HCT116 (cell line): ENCODE results near the gene SERGEF.

ENCODE experiments used
- CBX3 ChIP-seq: IDR thresholded peaks from 2 replicates; pipeline ENCODE4 v1.6.1; 2012; ENCODE audit warnings: low read depth
- ELF1 ChIP-seq: IDR thresholded peaks from 2 replicates; pipeline ENCODE4 v1.6.1; 2012; ENCODE audit warnings: low read depth, borderline replicate concordance
- EZH2 ChIP-seq: fragments of 200-600 bp; sonication (generic); IDR thresholded peaks from 2 replicates; pipeline ENCODE4 v1.6.1; 2017; ENCODE audit warnings: antibody characterized with exemption, mixed run types
- EZH2phosphoT487 ChIP-seq: fragments of 200-600 bp; IDR thresholded peaks from 2 replicates; pipeline ENCODE4 v1.6.1; 2018; ENCODE audit warnings: antibody characterized with exemption, borderline replicate concordance
- POLR2A ChIP-seq: IDR thresholded peaks from 2 replicates; pipeline ENCODE4 v1.7.0; 2011; ENCODE audit warnings: borderline replicate concordance; ENCODE audit not compliant: insufficient read depth, insufficient read length; ENCODE audit errors: extremely low read depth
- POLR2AphosphoS5 ChIP-seq: IDR thresholded peaks from 2 replicates; pipeline ENCODE4 v1.6.1; 2011; ENCODE audit warnings: mild to moderate bottlenecking, low read depth, low read length, moderate library complexity
- RAD21 ChIP-seq: IDR thresholded peaks from 2 replicates; pipeline ENCODE4 v1.6.1; 2012; ENCODE audit warnings: low read depth, mild to moderate bottlenecking
- SP1 ChIP-seq: IDR thresholded peaks from 2 replicates; pipeline ENCODE4 v1.6.1; 2012; ENCODE audit warnings: low read depth
- TCF7L2 ChIP-seq: IDR thresholded peaks from 2 replicates; pipeline ENCODE4 v1.7.0; 2011; ENCODE audit warnings: borderline replicate concordance, inconsistent platforms; ENCODE audit not compliant: insufficient read depth, insufficient read length; ENCODE audit errors: extremely low read depth
- ZNF274 ChIP-seq: fragments of 200-500 bp; sonication (Bioruptor generic); IDR thresholded peaks from 2 replicates; pipeline ENCODE4 v1.6.1; 2014; ENCODE audit warnings: mild to moderate bottlenecking, low read depth, low read length, inconsistent platforms
- TF ChIP-seq, protein P1 (sequence below): IDR thresholded peaks from 2 replicates; pipeline ENCODE4 v1.6.1; 2012
- TF ChIP-seq, protein P2 (sequence below), 3 experiments: fragments of 200-600 bp in 1 of 3; sonication (generic) in 1 of 3; IDR thresholded peaks in 2 of 3; conservative IDR thresholded peaks in 1 of 3; 2 replicates each; pipeline ENCODE4 v1.5.1; 2012 to 2017; ENCODE audit warnings: low read depth in 2 of 3, low read length in 2 of 3, antibody characterized with exemption in 1 of 3, borderline replicate concordance in 1 of 3, control low read depth in 1 of 3, mild to moderate bottlenecking in 1 of 3, mixed read lengths in 1 of 3, mixed run types in 1 of 3, moderate library complexity in 1 of 3; ENCODE audit not compliant: insufficient read depth in 1 of 3
- TF ChIP-seq, protein P3 (sequence below): IDR thresholded peaks from 2 replicates; pipeline ENCODE4 v1.6.1; 2012; ENCODE audit warnings: low read depth

DNA sequence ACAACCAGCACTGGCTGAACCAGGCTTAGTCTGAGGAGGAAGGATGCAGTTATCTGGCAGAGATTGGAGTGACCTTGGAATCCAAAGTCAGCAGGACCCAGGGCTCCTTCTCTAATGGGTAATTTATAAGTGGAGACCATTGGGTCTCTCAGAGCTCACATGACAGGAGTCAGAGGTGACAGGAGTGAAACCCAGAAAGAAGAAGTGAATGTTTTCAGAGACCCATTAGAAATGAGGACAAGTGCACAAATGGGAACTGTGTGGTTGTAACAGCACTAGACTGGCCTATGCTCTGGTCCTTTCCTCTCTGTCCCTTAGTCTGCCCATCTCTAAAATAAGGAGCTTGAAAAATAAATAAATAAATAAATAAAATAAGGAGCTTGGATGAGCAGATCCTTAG is 107.4 kb downstream of the SERGEF start:
- TF ChIP-seq, protein P1, sequence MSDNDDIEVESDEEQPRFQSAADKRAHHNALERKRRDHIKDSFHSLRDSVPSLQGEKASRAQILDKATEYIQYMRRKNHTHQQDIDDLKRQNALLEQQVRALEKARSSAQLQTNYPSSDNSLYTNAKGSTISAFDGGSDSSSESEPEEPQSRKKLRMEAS = no peak
- TF ChIP-seq EZH2 (no peak), SP1 (no peak), ZNF274 (no peak), CBX3 (no peak), RAD21 (no peak), ELF1 (no peak), EZH2phosphoT487 (no peak), TCF7L2 (no peak), POLR2A (no peak), POLR2AphosphoS5 (no peak)
- TF ChIP-seq, protein P2, sequence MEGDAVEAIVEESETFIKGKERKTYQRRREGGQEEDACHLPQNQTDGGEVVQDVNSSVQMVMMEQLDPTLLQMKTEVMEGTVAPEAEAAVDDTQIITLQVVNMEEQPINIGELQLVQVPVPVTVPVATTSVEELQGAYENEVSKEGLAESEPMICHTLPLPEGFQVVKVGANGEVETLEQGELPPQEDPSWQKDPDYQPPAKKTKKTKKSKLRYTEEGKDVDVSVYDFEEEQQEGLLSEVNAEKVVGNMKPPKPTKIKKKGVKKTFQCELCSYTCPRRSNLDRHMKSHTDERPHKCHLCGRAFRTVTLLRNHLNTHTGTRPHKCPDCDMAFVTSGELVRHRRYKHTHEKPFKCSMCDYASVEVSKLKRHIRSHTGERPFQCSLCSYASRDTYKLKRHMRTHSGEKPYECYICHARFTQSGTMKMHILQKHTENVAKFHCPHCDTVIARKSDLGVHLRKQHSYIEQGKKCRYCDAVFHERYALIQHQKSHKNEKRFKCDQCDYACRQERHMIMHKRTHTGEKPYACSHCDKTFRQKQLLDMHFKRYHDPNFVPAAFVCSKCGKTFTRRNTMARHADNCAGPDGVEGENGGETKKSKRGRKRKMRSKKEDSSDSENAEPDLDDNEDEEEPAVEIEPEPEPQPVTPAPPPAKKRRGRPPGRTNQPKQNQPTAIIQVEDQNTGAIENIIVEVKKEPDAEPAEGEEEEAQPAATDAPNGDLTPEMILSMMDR (IDR thresholded peaks at IDR 0.05 in 2 of 3, conservative IDR thresholded peaks at IDR 0.05 in 1 of 3; ENCODE audit: borderline replicate concordance in 1 of 3, insufficient read depth in 1 of 3, low read depth in 2 of 3, low read length in 2 of 3) = no peak
- TF ChIP-seq, protein P3, sequence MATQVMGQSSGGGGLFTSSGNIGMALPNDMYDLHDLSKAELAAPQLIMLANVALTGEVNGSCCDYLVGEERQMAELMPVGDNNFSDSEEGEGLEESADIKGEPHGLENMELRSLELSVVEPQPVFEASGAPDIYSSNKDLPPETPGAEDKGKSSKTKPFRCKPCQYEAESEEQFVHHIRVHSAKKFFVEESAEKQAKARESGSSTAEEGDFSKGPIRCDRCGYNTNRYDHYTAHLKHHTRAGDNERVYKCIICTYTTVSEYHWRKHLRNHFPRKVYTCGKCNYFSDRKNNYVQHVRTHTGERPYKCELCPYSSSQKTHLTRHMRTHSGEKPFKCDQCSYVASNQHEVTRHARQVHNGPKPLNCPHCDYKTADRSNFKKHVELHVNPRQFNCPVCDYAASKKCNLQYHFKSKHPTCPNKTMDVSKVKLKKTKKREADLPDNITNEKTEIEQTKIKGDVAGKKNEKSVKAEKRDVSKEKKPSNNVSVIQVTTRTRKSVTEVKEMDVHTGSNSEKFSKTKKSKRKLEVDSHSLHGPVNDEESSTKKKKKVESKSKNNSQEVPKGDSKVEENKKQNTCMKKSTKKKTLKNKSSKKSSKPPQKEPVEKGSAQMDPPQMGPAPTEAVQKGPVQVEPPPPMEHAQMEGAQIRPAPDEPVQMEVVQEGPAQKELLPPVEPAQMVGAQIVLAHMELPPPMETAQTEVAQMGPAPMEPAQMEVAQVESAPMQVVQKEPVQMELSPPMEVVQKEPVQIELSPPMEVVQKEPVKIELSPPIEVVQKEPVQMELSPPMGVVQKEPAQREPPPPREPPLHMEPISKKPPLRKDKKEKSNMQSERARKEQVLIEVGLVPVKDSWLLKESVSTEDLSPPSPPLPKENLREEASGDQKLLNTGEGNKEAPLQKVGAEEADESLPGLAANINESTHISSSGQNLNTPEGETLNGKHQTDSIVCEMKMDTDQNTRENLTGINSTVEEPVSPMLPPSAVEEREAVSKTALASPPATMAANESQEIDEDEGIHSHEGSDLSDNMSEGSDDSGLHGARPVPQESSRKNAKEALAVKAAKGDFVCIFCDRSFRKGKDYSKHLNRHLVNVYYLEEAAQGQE = no peak
